ENCODE measurements around the gene PRKAG2.

PRKAG2 gene

DNA sequence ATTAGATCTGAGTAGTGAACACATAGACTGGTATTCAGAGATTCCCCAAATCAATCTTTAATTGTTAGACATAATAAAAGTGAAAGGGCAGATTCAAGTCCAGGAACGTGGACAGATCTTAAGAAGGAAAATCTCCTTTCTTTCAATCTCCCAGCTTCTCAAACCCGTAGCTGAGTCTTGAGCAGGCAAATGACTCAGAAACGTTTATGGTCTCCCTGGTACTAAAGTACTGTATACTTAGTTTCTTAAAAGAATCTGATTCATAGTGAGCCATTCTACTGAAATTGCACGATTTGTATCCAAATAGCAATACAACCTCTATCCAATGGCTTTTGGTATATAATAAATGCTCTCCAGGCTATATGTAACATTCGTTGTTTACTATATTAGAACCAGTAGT is 216.8 kb downstream of the PRKAG2 start:
- no peak for TF ChIP-seq CTCF (IDR thresholded peaks at IDR 0.05)
- H3K4me1 ChIP-seq (ENCODE audit: control insufficient read depth in 1 of 2, insufficient read depth in 1 of 2, low read depth in 1 of 2, low read length in 1 of 2) = peaks cover 6 to 12% of the 10 kb centered on the region in 2 experiments
- H3K36me3 ChIP-seq = no peaks in the 10 kb centered on the region
- H3K27me3 ChIP-seq = no peaks in the 10 kb centered on the region
- no peaks in the 10 kb centered on the region for H3K9me3 ChIP-seq
- H3K27ac ChIP-seq = peak overlapping the region; percentile 64
- no peak overlapping the region for H3K4me3 ChIP-seq (ENCODE audit: low read depth in 1 of 2, low read length in 1 of 2)

DNA sequence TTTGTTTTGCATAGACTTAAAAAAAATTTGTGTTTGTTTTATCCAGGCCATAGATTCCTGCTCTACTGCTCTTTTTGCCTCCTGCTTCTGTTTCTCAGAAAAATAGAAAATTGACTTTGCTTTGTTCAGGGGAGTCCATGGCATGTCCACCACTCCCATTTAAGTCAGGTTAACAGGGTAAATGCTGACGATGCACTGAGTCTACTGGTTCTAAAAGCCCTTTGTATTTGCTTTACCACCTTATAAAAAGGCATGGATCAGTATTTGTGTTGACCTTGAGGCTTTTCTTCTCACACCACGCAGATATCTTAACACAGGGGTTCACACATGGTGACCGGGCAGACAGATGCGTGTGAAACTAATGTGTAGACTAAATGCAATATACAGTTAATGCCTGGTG is 217.7 kb downstream of the PRKAG2 start:
- peaks cover 6 to 12% of the 10 kb centered on the region in 2 experiments for H3K4me1 ChIP-seq (ENCODE audit: control insufficient read depth in 1 of 2, insufficient read depth in 1 of 2, low read depth in 1 of 2, low read length in 1 of 2)
- no peak overlapping the region for H3K4me3 ChIP-seq (ENCODE audit: low read depth in 1 of 2, low read length in 1 of 2)
- H3K27ac ChIP-seq = no peak overlapping the region
- no peaks in the 10 kb centered on the region for H3K27me3 ChIP-seq
- no peak for TF ChIP-seq CTCF (IDR thresholded peaks at IDR 0.05)
- no peaks in the 10 kb centered on the region for H3K36me3 ChIP-seq
- H3K9me3 ChIP-seq = no peaks in the 10 kb centered on the region

DNA sequence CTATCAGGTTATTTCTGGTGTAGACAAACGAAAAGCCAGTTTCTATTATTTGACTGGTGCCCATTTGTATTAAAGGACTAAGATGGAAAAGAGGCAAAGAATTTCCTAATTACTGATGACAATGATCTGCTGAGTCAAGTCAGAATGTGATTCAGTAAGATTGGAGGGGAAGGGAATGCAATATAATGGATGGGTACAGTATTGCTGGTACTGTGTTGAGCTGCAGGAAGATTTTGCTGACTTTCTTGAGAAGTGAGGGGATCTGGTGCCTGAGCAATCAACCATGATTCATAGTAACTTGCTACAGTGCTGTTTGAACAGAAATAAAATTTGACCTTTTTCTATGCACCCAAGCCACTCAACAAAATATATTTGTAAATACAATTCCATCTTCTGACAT is 218.1 kb downstream of the PRKAG2 start:
- Histone ChIP-seq H3K27me3 (no peaks in the 10 kb centered on the region), H3K9me3 (no peaks in the 10 kb centered on the region), H3K4me1 (ENCODE audit: control insufficient read depth in 1 of 2, insufficient read depth in 1 of 2, low read depth in 1 of 2, low read length in 1 of 2) (peaks cover 6 to 12% of the 10 kb centered on the region in 2 experiments), H3K4me3 (ENCODE audit: low read depth in 1 of 2, low read length in 1 of 2) (no peak overlapping the region), H3K27ac (no peak overlapping the region), H3K36me3 (no peaks in the 10 kb centered on the region)
- no peak for TF ChIP-seq CTCF (IDR thresholded peaks at IDR 0.05)

GRCh38 chr7:151657173-151657572 is 219.7 kb downstream of the PRKAG2 start:
- Histone ChIP-seq H3K27ac (no peak overlapping the region), H3K9me3 (no peaks in the 10 kb centered on the region), H3K4me1 (ENCODE audit: control insufficient read depth in 1 of 2, insufficient read depth in 1 of 2, low read depth in 1 of 2, low read length in 1 of 2) (peaks cover 6 to 12% of the 10 kb centered on the region in 2 experiments), H3K27me3 (no peaks in the 10 kb centered on the region), H3K36me3 (no peaks in the 10 kb centered on the region), H3K4me3 (ENCODE audit: low read depth in 1 of 2, low read length in 1 of 2) (no peak overlapping the region)
- TF ChIP-seq CTCF (IDR thresholded peaks at IDR 0.05) = no peak

DNA sequence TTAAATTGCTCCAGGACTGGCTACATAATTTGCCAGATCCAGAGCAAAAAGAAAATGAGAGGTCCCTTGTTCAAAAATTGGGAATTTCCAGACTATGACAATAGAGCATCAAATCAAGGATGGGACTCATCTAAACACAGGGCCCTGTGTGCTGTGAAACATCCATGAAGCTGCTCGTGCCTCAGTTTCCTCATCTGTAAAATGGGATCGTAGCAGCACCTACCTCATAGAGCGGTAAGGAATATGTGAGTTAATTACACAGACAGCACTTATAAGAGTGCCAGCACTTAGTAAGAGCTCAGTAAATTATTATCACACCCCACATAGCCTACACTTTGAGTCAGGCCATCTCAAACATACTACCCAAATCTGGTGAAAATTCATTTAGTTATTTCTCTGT is 221.4 kb downstream of the PRKAG2 start:
- Histone ChIP-seq H3K9me3 (no peaks in the 10 kb centered on the region), H3K36me3 (no peaks in the 10 kb centered on the region), H3K4me3 (ENCODE audit: low read depth in 1 of 2, low read length in 1 of 2) (no peak overlapping the region), H3K27me3 (no peaks in the 10 kb centered on the region), H3K27ac (no peak overlapping the region), H3K4me1 (ENCODE audit: control insufficient read depth in 1 of 2, insufficient read depth in 1 of 2, low read depth in 1 of 2, low read length in 1 of 2) (peaks cover 0 to 2% of the 10 kb centered on the region in 2 experiments)
- TF ChIP-seq CTCF (IDR thresholded peaks at IDR 0.05) = no peak

DNA sequence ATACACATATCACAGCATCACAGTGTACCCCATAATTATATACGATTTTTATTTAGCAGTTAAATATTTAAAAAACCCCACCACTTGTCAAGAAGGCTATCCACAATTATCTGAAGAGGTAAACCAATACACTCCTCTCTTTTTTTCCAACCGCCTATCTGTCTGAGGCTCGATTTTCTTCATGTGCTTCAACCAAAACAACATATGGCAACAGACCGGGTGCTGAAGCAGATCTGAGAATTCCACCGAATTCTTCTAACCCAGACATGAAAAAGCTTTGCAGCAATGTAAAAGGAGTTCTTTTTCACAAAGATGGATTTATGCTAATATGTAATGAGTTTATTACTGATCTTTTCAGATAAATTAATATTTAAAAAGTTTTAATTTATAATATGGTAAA is 224.8 kb downstream of the PRKAG2 start:
- no peak overlapping the region for H3K4me3 ChIP-seq (ENCODE audit: low read depth in 1 of 2, low read length in 1 of 2)
- no peaks in the 10 kb centered on the region for H3K9me3 ChIP-seq
- no peaks in the 10 kb centered on the region for H3K36me3 ChIP-seq
- TF ChIP-seq CTCF (IDR thresholded peaks at IDR 0.05) = no peak
- no peaks in the 10 kb centered on the region for H3K4me1 ChIP-seq (ENCODE audit: control insufficient read depth in 1 of 2, insufficient read depth in 1 of 2, low read depth in 1 of 2, low read length in 1 of 2)
- H3K27ac ChIP-seq = no peak overlapping the region
- H3K27me3 ChIP-seq = no peaks in the 10 kb centered on the region

Data from neutrophil (primary cell).